Measurements from ENCODE around the gene ANO7.

DNA sequence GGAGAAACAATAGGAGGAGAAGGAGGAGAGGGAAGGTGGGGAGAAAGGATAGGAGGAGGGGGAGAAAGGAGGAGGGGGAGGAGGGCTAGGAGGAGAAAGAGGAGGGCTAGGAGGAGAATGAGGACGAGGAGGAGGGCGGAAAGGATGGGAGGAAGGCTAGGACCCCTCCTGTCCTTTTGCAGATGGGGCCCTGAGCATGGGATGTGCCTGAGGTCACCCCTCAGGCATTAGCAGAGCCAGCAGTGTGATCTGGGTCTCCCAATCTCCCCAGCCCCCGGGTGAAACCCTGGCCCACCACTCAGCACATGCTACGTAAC lies 601 bp upstream of the ANO7 start:
- TF ChIP-seq, protein P1, sequence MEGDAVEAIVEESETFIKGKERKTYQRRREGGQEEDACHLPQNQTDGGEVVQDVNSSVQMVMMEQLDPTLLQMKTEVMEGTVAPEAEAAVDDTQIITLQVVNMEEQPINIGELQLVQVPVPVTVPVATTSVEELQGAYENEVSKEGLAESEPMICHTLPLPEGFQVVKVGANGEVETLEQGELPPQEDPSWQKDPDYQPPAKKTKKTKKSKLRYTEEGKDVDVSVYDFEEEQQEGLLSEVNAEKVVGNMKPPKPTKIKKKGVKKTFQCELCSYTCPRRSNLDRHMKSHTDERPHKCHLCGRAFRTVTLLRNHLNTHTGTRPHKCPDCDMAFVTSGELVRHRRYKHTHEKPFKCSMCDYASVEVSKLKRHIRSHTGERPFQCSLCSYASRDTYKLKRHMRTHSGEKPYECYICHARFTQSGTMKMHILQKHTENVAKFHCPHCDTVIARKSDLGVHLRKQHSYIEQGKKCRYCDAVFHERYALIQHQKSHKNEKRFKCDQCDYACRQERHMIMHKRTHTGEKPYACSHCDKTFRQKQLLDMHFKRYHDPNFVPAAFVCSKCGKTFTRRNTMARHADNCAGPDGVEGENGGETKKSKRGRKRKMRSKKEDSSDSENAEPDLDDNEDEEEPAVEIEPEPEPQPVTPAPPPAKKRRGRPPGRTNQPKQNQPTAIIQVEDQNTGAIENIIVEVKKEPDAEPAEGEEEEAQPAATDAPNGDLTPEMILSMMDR (IDR thresholded peaks at IDR 0.05), result no peak
- TF ChIP-seq POLR2A (IDR thresholded peaks at IDR 0.05), result no peak

All from prostate gland (tissue), 2 donors.